K562 (cell line): Measurements from ENCODE around the gene DBI. TPM values are rescaled to one million over a fixed set of nuclear protein-coding genes. Genes with fewer than 3 reads are reported as not detected.

ENCODE experiments used
- BHLHE40 ChIP-seq: IDR thresholded peaks from 2 replicates; pipeline ENCODE4 v1.6.1; 2011; ENCODE audit warnings: low read length, improper control_type of control experiment
- CC2D1A ChIP-seq: fragments of 450-650 bp; IDR thresholded peaks from 2 replicates; pipeline ENCODE4 v1.6.1; 2017; ENCODE audit warnings: mild to moderate bottlenecking
- E2F6 ChIP-seq, 2 experiments: IDR thresholded peaks; 2 replicates each; pipeline ENCODE4 v1.6.1; 2011; ENCODE audit warnings: borderline replicate concordance in 1 of 2, control low read depth in 1 of 2, low read depth in 1 of 2, low read length in 1 of 2, mild to moderate bottlenecking in 1 of 2, mixed read lengths in 1 of 2, moderate library complexity in 1 of 2; ENCODE audit not compliant: insufficient read depth in 1 of 2, insufficient read length in 1 of 2, poor library complexity in 1 of 2, severe bottlenecking in 1 of 2; ENCODE audit errors: extremely low read depth in 1 of 2
- ELF2 ChIP-seq: fragments of 250-450 bp; sonication (Bioruptor Pico); IDR thresholded peaks from 2 replicates; pipeline ENCODE4 v1.5.0; 2021; ENCODE audit warnings: mild to moderate bottlenecking
- EZH2 ChIP-seq: IDR thresholded peaks from 2 replicates; pipeline ENCODE4 v1.6.1; 2012; ENCODE audit warnings: low read depth, mild to moderate bottlenecking, inconsistent platforms, low read length, borderline replicate concordance
- HNRNPL ChIP-seq: fragments of 200-400 bp; formaldehyde crosslinking; IDR thresholded peaks from 2 replicates; pipeline ENCODE4 v1.6.1; 2017; ENCODE audit warnings: low read depth, mild to moderate bottlenecking, low read length
- MAX ChIP-seq: sonication (generic); formaldehyde crosslinking; IDR thresholded peaks from 2 replicates; pipeline ENCODE4 v1.9.0; 2022; ENCODE audit warnings: mild to moderate bottlenecking, missing genetic modification reagents
- MEF2A ChIP-seq: IDR thresholded peaks from 2 replicates; pipeline ENCODE4 v1.6.1; 2011; ENCODE audit warnings: low read depth, mild to moderate bottlenecking, low read length, moderate library complexity; ENCODE audit not compliant: control insufficient read depth
- MTA2 ChIP-seq: fragments of 450-650 bp; IDR thresholded peaks from 2 replicates; pipeline ENCODE4 v1.6.1; 2016; ENCODE audit warnings: low read depth
- NCOA1 ChIP-seq: fragments of 450-650 bp; IDR thresholded peaks from 2 replicates; pipeline ENCODE4 v1.6.1; 2016; ENCODE audit warnings: low read depth
- PHF20 ChIP-seq: fragments of 450-650 bp; IDR thresholded peaks from 2 replicates; pipeline ENCODE4 v1.6.1; 2018; ENCODE audit not compliant: partially characterized antibody
- SUPT5H ChIP-seq: fragments of 450-650 bp; IDR thresholded peaks from 2 replicates; pipeline ENCODE4 v1.6.1; 2016
- TEAD1 ChIP-seq, 2 experiments: fragments of 450-650 bp in 1 of 2; sonication (generic) in 1 of 2; formaldehyde crosslinking; IDR thresholded peaks; 2 replicates each; pipeline versions ENCODE4 v1.4.0 to v1.8.0; 2020 to 2022; ENCODE audit warnings: mild to moderate bottlenecking in 2 of 2, missing genetic modification reagents in 1 of 2
- WHSC1 ChIP-seq: IDR thresholded peaks from one replicate; pipeline ENCODE4 v1.6.1; 2012; ENCODE audit warnings: low read length, control low read depth, inconsistent platforms
- ZBTB11 ChIP-seq, 3 experiments: fragments of 200-800 bp in 1 of 3; fragments of 250-450 bp in 1 of 3; fragments of 450-650 bp in 1 of 3; sonication (Bioruptor Pico) in 1 of 3; sonication (Bioruptor generic) in 1 of 3; formaldehyde crosslinking in 1 of 3; IDR thresholded peaks; 2 replicates each; pipeline versions ENCODE4 v1.6.1 to v1.8.0; 2016 to 2022; ENCODE audit warnings: mild to moderate bottlenecking in 2 of 3, missing genetic modification characterization in 2 of 3, missing compliant biosample characterization in 1 of 3, moderate library complexity in 1 of 3
- ZEB2 ChIP-seq: fragments of 450-650 bp; IDR thresholded peaks from 2 replicates; pipeline ENCODE4 v1.6.1; 2016
- ZFPM2 ChIP-seq: fragments of 250-450 bp; sonication (Bioruptor Pico); IDR thresholded peaks from 2 replicates; pipeline ENCODE4 v1.5.1; 2022; ENCODE audit warnings: mild to moderate bottlenecking
- ZNF124 ChIP-seq: sonication (generic); formaldehyde crosslinking; IDR thresholded peaks from 2 replicates; pipeline ENCODE4 v1.8.1; 2022; ENCODE audit warnings: missing genetic modification reagents
- ZNF76 ChIP-seq: fragments of 250-450 bp; sonication (Bioruptor Pico); IDR thresholded peaks from 2 replicates; pipeline ENCODE4 v1.4.0; 2020; ENCODE audit warnings: mild to moderate bottlenecking, moderate library complexity, borderline replicate concordance
- ZNF778 ChIP-seq: fragments of 450-650 bp; formaldehyde crosslinking; IDR thresholded peaks from 2 replicates; pipeline ENCODE4 v1.4.0; 2020; ENCODE audit warnings: mild to moderate bottlenecking, moderate library complexity
- polyA plus RNA-seq, 8 experiments: library from polyadenylated mRNA; depleted of rRNA in 4 of 8; stranded (reverse) in 5 of 8; unstranded in 3 of 8; fragments of >200 nt; fragmentation: Nextera tagmentation in 2 of 8; fragmentation: Illumina TruSeq in 1 of 8; extraction: Ambion mirVana in 2 of 8; extraction: Trizol in 1 of 8; gene quantifications; 2 replicates each; pipeline versions ENCODE4 v1.2.1 to v1.2.3, GENCODE V29; 2011 to 2014; ENCODE audit warnings: inconsistent platforms in 1 of 8, missing spikeins in 1 of 8
- total RNA-seq, 7 experiments: library from RNA; depleted of rRNA in 6 of 7; stranded (reverse); fragments of >200 nt in 6 of 7; fragmentation: Illumina TruSeq in 2 of 7; extraction: Trizol in 2 of 7; gene quantifications; 2 replicates each; pipeline versions ENCODE4 v1.2.1 to v1.2.3, GENCODE V29; 2011 to 2021; ENCODE audit warnings: low replicate concordance in 1 of 7

DBI gene
- total and polyA plus RNA-seq, 9 of the 15 experiments (the other 6 are each of a cell fraction or from before 2014, with no cell fraction given) = 55.8 to 443 (median 194) TPM

GRCh38 chr2:119389615-119390306, 23.0 kb downstream of the DBI start (continued):
- TF ChIP-seq EZH2 = no peak
- TF ChIP-seq BHLHE40 = no peak
- TF ChIP-seq ZEB2 = no peak
- no peak for TF ChIP-seq CC2D1A
- no peak for TF ChIP-seq WHSC1
- TF ChIP-seq ZBTB11 (CRISPR knock-in tag; IDR thresholded peaks at IDR 0.05) = no peak
- TF ChIP-seq NCOA1 = no peak
- no peak for TF ChIP-seq ZNF76 (CRISPR knock-in tag)
- TF ChIP-seq TEAD1 (CRISPR knock-in tag; IDR thresholded peaks at IDR 0.05) = 0 out of 4 replicates have a peak, but pooled peaks of 1 of the 2 experiments have one; percentile 23
- TF ChIP-seq MAX (CRISPR knock-in tag) = no peak
- TF ChIP-seq MTA2 = no peak
- no peak for TF ChIP-seq ZNF778 (CRISPR knock-in tag)
- TF ChIP-seq HNRNPL = no peak
- TF ChIP-seq ELF2 (CRISPR knock-in tag) = no peak
- no peak for TF ChIP-seq ZNF124 (CRISPR knock-in tag)
- TF ChIP-seq PHF20 = no peak
- TF ChIP-seq E2F6 (IDR thresholded peaks at IDR 0.05; ENCODE audit: borderline replicate concordance in 1 of 2, extremely low read depth in 1 of 2, insufficient read depth in 1 of 2, insufficient read length in 1 of 2, low read depth in 1 of 2, low read length in 1 of 2, poor library complexity in 1 of 2, severe bottlenecking in 1 of 2) = no peak
- no peak for TF ChIP-seq MEF2A
- TF ChIP-seq SUPT5H = no peak
- no peak for TF ChIP-seq ZFPM2 (CRISPR knock-in tag)
